Activated CD4-positive, alpha-beta T cell treated with anti-CD3 and anti-CD28 coated beads, Interleukin-2, amount 50 U/mL, for 1 hour (primary cell): ENCODE results near the gene SCUBE1.
A peak's percentile ranks its signal among the peaks of the same experiment; 100 is the strongest.

ENCODE experiments used
- DNase-seq: peaks from one replicate; pipeline ENCODE4 v3.0.0-alpha.2; 2020

The SCUBE1 gene

DNA sequence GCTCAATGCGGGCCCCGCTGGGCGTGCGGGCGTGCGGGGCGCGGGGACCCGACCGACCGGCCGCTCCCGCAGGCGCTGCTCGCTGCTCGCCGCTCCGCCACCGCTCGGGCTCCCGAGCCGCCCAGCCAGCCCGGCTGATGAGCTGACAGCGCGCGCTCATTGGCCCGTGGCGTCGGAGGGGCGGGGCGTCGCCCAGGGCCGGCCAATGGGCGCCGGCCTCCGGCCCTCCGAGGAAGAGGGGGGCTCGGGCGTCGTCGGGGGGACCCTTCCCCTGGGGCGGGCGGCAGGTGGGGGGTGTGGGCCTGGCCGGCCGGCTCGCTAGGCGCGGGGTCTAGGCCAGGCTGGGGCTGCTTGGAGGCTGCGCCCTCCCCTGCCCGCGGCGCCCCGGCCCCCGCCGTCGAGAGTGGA lies at the start of gene SCUBE1:
TSS of gene SCUBE1 (minus strand) at position 111 of the 408 bp plus-strand sequence. CDS start 111 bp downstream, outside the sequence.
- DNase-seq, result peak; percentile 38

DNA sequence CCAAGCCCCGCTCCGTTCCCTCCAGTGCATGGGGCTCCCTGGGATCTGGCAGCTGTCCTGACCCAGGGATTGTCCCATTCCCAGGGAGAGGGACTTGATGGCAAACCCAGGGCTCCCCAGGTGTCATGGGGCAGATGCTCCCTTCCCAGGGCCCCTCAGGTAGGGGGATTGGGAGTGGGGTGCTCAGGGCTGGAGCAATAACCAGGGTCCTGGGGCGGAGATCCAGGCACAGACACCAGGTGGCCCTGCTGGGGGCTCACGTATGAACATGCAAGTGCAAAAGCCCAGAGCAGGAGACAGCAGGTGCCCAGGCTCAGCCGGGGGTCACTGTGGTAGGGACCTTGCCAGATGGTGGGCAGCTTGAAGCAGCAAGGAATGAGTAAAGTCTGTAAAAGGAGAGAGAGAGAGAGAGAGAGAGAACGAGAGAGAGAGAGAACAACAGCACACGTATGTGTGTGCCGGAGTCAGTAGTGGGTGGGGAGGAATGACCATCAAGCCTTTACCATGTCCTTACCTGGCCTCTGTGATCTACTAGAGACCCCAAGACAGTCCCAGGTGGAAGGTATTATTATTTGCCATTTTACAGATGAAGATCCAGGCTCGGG lies 49.3 kb upstream of the SCUBE1 start:
- no peak for DNase-seq

DNA sequence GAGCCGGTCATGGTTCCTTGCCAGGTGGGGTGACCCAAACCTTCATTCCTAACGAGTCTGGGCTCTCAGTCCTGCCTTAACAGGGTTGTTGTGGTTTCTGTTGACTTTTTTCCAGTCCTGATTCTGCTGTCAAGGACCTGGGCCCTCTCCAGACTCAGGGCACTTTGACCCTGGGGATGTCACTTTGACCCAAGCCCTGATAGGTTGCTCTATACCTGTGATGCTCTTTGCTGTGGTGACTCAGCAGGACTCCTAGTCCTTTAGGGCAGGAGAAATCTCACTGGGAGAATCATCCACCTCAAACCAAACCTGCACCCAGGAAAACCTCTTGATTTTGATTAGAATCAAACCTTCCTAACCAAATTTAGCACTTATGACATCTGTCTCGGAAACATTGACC lies 48.1 kb upstream of the SCUBE1 start:
- no peak for DNase-seq

DNA sequence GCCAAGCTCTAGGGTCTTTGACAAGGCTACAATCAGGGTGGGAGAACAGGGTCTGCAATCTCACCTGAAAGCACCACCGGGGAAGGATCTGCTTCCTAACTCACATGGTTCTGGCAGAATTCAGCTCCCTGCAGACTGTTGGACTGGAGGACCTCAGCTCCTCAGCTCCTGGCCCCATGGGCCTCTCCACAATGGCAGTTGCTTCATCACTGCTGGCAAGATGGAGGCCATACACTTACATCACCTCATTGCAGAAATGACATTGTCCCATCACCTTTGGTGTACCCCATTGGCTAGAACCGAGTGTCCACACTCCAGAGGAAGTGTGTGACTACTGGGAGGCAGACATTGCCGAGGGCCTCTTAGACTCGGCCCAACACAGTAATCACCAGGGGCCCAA lies 47.7 kb upstream of the SCUBE1 start:
- no peak for DNase-seq

DNA sequence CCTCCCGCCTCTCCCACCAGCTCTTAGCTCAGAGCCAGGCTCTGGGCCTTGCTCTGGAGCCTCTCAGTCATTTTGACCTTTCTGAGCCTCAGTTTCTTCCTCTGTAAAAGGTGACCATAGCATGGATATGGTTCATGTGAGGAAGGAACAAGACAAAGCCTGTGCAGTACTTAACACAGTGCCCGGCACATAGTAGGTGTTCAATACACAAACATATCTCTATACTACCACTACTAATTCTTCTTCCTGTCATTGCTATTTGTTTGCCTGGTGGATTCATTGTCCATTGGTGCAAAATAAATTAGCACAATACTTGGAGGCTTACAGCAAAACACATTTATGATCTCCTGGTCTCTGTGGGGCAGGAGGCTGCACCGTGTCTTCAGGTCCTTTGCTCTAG lies 47.0 kb upstream of the SCUBE1 start:
- DNase-seq, result no peak

DNA sequence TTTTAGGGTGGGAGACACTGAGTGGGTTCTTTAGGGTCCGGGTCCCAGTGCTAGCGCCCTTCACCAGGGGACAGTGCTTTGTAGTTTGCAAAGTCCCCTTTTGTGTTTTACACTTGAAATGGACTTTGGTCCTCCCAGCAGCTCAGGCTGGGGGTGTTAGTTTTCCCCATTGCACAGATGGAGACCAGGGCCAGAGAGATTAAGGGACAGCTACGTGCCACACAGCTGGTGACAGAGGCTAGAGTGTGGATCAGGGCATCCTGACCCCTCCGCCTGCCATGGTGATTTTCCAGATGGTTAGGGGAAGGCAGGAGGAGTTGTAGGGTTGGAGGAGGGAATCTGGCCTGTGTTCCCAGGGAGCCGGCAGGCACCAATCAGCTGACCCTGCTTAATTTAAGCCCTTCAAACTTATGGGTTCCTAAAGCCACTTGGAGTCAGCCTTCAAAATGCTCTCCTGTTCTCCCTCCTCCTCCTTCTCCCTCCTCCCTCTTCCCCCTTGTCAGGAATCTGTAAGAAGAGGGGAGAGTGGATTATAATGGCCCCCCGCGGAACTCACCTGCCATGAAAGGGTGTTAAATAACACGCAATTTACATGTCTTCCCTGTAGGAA lies 46.2 kb upstream of the SCUBE1 start:
- DNase-seq, result no peak

DNA sequence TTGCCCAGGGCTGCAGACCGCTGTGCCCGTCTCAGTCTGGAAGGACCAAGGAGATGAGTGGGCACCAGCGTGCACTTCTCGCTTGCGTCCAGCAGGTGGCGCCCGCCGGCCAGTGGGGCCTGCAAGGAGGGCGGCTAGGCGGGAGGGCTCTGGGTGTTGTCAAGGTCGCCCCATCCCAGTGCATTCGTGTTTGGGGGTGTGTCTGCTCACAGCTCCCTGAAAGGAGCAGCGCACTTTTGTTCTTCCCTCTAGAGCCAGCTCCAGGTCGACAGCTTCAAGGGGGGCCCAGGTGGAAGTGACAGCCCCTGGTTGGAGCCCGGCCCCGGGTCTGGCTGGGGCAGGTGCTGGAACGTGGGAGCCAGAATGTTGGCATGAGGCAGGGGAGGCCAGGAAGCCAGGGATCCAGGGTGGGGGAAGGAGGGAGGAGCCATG lies 45.3 kb upstream of the SCUBE1 start:
- DNase-seq, result peak; percentile 67

DNA sequence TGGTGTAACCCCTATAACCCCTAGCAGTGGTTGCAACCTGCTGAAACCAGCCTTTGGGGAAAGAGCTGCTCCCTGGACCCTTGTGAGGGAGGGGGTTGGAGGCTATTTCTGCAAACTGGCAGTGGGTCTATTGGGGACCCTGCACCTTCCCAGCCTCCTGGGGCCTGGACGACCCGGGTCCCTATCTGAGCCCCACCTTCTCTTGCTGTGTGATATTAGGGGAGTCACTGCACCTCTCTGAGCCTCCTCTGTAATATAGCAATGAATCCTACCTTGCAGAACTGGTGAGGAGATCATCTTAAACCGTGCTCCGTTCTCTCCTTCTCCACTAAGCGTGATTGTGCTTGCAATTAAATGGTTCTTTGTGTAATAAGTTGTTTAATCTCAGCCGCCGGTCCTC lies 44.6 kb upstream of the SCUBE1 start:
- no peak for DNase-seq

DNA sequence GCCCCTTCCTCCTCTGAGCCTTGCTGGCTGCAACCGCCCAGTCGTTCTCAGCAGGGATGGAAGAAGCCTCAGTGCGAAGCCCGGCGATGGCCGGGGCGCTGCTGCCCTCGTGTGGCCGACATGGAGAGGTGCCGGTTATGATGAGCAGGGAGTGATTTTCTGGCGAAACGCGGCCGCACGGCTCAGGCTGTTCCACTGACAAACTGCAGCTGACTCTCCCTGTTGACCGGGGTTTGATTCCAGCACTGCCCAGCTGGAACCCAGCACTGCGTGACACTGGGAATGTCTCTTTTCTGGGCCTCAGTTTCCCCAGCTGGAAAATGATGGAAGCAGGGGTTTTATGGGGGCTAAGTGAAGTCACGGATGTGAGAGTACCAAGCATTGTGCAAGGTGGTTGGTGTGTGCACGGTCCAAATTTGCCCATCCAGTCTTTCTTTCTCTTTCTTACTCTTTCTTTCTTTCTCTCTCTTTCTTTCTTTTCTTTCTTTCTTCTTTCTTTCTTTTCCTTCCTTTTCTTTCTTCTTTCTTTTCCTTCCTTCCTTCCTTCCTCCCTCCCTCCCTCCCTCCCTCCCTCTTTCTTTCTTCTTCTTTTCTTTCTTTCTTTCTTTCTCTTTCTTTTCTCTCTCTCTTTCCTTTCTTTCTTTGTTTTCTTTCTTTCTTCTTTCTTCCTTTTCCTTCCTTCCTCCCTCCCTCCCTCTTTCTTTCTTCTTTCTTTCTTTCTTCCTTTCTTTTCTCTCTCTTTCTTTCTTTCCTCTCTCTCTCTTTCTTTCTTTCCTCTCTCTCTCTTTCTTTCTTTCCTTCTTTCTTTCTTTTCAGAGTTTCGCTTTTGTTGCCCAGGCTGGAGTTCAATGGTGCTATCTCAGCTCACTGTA lies 42.8 kb upstream of the SCUBE1 start:
- peak; percentile 69 for DNase-seq

DNA sequence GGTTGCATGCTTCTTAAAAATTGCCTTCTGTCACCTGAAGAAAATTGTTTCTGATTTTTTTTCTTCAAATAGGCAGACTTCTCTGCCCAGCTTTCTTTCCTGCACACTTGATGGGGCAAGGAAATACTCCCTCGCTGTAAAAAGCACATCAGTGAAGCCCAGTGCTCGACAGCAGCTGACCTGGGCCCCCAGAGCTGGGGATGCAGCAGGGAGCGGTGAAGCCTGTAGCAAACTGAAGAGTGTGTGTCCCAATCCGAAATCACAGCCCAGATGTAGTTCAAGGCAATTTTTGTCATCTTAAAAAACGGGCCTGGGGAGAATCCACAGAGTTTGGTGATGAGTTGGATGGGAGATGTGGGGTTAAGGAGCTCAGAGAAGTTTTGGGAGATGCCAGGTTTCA lies 41.7 kb upstream of the SCUBE1 start:
- no peak for DNase-seq

DNA sequence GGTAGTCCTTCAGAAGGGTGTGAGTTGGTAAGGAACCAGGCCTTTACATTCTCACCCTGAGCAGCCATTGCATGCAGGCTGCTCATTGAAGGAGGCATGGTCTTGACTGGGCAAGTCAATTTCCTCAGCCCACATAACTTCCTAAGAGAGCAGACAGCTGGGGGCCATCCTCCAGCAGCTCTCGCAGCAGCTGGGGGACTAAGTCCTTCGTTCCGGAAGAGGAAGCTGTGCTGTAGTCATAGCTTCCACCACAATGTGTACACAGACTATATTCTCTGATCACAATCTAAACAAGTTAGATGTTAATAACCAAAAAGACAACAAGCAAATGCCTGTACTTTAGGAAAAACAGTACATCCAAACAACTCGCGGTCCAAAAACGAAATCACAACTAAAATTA lies 38.5 kb upstream of the SCUBE1 start:
- DNase-seq, result no peak

DNA sequence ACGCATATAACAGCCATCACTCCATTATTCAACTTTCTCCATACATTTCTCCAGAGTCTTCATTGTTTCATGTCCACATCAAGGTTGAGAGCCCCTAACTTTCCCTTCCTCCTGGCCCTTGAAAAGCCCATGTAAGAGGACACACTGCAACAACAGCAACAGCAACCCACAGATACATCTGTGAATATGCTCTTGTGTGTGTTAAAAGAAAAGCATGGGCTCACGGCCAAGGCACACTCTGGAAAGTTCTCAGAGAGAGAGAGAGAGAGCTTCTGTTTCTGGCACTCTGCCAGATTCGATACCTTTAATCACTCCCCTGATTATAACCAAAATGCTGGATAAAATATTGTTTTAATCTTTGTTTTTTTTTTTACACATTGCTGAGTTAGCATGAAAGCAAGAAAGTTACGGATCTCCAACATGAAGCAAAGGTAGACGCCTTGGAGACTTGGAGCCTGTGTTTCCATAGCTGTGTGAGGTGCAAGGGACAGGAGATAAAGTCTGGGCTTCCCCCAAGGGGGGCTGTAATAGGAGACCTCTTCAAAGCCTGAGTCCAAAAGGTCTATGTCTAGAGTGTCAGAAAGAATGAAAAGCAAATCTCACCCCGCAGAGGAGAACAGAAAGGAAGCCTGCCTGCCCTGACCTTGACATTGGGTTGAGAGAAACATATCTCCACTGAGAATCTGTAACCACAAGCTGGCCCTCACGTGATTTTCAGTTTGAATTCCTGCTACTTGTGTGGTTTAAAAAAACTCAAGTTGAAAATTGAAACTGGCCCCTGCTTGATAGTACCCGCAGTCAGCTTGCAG lies 34.9 kb upstream of the SCUBE1 start:
- DNase-seq, result no peak

DNA sequence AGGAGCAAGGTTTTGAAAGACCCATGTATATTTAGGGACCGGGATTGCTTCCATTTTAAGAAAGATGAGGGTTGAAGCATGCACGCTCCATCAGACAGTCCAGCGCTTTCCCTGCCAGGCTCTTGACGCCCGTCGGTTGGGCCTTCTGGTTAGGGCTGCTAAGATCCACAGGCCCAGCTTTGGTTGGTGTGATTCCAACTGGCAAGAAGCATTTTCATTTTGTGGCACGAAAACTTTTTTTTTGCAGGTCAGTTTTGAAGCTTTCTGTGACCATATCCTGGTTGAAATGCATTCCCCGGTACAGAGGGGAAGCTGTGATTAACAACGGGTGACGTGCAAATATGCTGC lies 34.4 kb upstream of the SCUBE1 start:
- DNase-seq, result no peak

DNA sequence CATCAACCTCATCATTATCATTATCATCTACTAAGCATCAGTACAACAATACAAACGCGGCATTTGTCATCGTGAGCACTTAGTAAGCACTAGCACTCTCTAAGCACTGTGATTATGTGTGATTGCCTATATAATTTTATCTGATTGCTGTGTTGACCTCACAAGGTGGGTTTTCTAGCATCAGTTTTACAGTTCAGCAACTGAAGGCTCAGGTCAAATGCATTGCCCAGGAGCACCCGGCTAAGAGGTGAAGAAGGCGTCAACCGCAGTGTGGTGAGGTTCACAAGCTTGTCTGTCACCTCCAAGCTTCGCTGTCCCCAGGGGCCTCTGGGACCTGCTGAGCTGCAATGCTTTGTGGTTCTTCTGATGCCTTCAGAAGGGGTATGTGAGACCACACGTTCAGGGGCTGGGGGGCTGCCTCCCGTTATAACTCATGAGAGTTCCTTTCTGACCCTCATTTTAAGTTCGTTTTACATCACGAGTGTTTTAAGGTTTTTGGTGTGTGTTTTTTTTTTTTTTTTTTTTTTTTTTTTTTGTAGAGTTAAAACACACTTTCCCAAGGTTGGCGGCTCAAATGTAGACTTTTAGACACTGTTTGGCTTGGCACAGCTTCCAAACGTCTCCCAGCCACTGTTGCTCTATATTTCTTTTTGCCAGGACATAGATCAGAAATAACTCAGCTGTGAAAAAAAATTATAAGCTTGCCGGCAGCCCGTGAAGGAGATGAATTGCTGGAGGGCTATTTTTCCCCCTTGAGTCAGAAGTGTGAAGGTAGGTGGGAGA lies 33.8 kb upstream of the SCUBE1 start:
- DNase-seq, result peak; percentile 6

DNA sequence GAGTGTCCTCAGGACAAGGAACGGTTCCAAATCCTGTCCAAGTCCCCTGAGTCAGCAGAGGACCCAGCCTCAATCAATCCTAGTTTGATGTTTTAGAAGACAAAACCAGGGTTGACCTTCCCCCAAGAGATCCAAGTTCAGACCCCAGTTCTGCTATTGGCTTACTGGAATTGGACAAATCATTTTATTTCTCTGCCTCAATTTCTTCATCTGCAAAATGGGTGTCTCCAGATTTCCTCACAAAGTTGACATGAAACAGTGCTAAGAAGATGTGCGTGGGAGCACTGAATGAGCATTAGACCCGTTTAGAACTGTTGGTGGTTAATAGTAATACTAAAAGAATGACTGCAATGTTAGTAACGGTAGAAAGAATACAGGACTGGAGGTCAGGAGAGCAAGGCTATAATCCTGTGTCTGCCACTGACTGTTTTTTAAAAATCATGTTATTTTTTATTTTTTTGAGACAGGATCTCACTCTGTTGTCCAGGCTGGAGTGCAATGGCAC lies 32.8 kb upstream of the SCUBE1 start:
- DNase-seq, result no peak

DNA sequence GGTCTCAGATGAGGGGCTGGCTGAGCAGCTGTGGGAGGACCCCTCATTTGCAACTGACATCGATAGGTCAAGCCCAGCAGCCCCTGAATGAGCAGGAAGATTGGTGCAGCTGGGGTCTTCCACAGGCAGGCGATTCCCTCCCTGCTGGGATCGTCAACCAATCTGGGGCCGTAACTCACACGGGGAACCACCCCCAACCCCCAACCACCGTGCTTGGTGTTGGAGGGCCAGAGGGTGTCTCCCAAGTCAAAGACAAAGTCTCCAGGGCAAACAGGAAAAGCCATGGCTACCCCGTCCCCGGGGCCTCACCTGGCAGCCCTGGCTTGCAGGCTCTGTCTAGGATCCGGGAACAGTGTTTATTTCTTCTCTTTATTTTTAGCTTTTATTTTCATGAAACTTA lies 26.9 kb upstream of the SCUBE1 start:
- DNase-seq, result no peak

DNA sequence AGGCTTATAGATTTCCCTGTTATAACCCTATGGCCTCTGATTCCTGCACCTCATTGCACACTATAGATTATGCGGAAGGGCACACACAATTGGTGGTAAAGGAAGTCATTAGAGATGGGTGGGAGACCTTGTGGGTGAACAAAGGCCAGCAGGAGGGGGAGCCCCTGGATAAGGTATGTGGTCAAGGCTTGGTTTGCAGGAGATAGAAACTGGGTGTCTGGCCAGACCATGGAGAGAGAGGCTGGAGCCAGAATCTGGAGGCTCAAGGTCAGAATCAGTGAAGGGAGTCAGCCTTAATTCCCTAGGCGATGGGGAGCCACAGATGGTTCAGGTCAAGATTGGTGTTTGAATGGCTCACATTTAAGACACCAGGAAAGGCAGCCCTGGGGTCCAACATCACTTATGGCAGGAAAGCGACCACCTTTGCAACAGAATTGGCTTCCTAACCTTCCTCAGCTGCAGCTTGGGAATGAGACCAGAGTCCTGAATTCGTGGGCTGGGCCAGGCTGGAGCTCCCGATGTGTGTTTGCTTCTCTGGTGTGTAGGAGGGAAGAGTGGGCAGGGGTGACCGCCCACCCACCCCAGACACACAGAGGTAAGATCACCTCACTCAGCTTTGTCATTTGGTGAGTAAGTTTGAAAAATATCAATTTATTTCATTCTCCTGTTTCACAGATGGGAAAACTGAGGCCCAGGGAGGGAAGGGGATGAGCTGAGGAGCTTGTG lies 22.7 kb upstream of the SCUBE1 start:
- no peak for DNase-seq

DNA sequence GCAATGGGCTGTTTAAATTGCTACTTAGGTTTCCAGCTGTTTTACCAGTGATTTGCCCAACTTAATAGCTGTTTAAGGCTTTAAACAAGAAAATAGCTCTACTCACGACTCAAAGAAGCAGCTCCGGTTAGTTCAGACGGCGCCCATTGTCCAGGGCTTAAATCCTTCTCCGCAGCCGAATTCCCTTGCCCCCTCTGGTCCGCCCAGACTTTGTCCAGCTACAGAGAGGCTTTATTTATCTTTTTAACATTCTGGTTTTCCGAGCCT lies 20.9 kb upstream of the SCUBE1 start:
- DNase-seq, result no peak

DNA sequence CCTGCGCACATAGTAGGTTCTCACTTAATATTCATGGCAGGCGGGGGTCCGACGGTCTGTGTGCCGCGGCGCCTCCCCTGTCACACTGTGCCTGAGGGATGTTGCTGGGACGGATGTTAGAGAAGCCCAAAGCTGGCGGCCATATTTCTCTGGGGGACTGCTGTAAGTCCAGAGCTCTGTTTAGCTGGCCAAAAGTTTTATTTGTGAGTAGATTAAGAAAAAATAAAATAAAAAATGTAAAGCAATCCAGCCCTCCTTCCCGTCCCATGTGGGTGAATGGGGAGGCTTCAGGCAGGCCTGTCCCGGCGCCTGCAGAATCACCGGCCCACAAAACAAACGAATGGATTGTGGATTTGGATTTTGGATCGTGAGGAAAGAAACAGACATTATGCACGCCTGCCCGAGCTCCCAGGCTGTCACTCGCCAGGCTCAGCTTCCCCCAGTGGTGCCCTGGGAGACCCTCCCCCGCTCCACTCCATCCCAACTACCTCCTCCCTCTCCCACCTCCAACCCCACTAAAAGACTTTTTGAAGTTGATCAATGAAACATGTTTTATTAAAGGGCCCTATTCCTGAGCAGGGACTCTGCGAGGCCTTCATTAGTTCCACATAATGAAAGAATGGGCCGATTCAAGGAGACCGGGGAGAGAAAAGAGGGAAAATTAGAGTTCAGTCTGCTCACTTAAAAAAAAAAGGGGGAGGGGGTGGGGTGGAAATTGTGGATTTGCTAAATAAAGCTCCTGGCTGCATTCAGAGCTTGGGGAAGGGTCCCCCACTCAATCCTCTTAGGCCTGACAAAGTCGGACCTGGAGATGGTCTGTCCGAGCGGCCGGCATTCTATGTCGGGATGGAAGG lies 20.4 kb upstream of the SCUBE1 start:
- no peak for DNase-seq

DNA sequence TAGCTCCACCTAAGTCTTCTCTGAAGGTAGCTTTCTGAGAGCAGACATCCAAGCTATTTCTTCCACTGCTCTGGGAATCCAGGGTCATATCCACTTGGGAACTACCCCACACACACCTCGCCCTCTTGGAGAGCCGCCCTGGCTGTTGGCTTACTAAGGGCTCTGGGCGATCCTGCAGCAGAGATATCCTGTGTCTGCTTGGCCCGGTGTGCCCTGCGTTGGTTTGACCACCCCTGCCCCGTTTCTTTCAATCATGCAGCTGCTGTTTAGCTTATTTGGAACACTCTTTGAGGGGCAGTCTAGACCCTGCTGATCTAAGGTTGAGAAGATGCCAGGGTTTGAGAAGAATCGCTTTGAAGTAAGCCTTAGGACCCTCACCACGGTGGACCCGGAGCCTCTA lies 17.4 kb upstream of the SCUBE1 start:
- DNase-seq, result no peak

DNA sequence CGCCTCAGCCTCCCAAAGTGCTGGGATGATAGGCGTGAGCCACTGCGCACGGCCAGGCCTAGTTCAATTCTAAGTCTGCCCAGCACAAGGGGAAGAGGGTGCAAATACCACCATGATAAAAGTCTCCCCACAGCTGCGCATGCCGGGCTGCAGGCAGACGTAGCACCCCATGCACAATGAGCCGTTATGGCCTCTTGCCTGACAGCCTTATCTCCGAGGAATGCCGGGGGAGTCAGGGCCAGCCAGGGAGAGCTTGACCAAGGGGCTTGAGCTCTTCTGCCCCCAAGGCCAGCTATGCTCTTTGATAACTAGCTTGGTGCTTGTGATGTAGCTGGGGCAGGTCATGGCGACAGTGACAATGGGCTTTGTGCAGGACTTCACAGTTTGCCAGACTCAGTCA lies 13.7 kb upstream of the SCUBE1 start:
- DNase-seq, result no peak
